ENCODE results near the gene FLT1. TPM values are rescaled to one million over a fixed set of nuclear protein-coding genes. Genes with fewer than 3 reads are reported as not detected.

FLT1 gene
- total RNA-seq, 2 experiments from 2014 or later = 1.6 to 2.5 TPM

DNA sequence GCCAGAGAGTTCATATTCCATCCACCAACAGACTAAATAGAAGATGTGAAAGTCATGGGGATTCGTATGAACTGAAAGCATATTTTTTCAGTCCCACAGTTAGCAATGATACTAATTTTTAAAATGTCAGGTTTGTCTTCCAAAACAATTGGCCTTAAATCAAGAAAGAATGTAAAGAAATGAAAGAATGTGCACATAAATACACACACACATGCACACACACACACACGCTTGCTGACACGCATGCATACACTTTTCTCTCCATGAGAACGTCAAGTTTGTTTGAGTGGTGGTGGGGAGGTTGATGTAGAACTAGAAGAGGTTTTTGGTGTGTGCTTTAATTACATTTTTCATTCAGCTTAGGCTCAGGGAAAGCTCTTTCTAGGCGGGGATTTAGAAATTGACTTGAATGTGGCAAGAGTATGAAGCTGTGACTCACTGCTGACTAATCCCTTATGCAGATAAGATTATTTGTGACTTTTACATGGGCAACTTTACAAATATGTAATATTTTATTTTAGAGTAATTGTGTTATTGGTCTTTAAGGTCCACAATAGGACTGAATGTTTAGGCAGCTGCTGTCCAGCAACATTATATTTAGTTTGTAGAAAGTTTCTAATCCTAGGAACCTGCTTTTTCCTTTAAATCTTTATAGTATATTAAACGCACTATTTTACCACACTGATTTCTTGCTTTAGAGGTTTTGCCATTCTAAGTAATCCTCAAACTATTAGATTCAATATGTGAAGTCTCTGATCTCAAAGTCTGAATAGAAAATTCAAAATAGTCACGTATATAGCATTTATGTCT, 18.8 kb downstream of the FLT1 start:
- no peaks in the 10 kb centered on the region for H3K36me3 ChIP-seq (ENCODE audit: insufficient read depth, low read length)
- no peaks in the 10 kb centered on the region for H3K79me2 ChIP-seq (ENCODE audit: insufficient read depth, low read depth, low read length)
- H3K27ac ChIP-seq (ENCODE audit: low read depth, low read length, poor library complexity, severe bottlenecking) = no peak overlapping the region
- no peaks in the 10 kb centered on the region for H3K9me3 ChIP-seq (ENCODE audit: low read length)
- BruUV-seq (replicated peaks) = no TSS peak
- TF ChIP-seq, protein P1, sequence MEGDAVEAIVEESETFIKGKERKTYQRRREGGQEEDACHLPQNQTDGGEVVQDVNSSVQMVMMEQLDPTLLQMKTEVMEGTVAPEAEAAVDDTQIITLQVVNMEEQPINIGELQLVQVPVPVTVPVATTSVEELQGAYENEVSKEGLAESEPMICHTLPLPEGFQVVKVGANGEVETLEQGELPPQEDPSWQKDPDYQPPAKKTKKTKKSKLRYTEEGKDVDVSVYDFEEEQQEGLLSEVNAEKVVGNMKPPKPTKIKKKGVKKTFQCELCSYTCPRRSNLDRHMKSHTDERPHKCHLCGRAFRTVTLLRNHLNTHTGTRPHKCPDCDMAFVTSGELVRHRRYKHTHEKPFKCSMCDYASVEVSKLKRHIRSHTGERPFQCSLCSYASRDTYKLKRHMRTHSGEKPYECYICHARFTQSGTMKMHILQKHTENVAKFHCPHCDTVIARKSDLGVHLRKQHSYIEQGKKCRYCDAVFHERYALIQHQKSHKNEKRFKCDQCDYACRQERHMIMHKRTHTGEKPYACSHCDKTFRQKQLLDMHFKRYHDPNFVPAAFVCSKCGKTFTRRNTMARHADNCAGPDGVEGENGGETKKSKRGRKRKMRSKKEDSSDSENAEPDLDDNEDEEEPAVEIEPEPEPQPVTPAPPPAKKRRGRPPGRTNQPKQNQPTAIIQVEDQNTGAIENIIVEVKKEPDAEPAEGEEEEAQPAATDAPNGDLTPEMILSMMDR (conservative IDR thresholded peaks at IDR 0.05; ENCODE audit: low read length) = no peak
- TF ChIP-seq EZH2phosphoT487 (IDR thresholded peaks at IDR 0.05; ENCODE audit: borderline replicate concordance, low read depth, low read length) = no peak
- intact Hi-C loops (cut with micrococcal nuclease; ENCODE audit: unreplicated experiment) = no loop called here
- no peak overlapping the region for H3K4me3 ChIP-seq (ENCODE audit: low read depth, low read length, poor library complexity, severe bottlenecking)
- DNase-seq (ENCODE audit: low spot score) = no peak
- no peak overlapping the region for H2AFZ ChIP-seq (ENCODE audit: low read length)
- ChIA-PET POLR2A (interaction anchor here (0.7 to 2.1 kb wide), 4 partner anchors 15 to 29 kb away, joined by 3 to 6 read pairs (median 4); no protein-coding TSS in a partner anchor), CTCF (ENCODE audit: unreplicated experiment) (interaction anchor here (0.6 kb wide), 1 partner anchor 354 kb away, joined by 3 read pairs; no protein-coding TSS in a partner anchor)
- no peaks in the 10 kb centered on the region for H3K9me2 ChIP-seq (ENCODE audit: insufficient read depth, low read length)
- no peak overlapping the region for H3K4me2 ChIP-seq (ENCODE audit: low read length)
- H3K4me1 ChIP-seq (ENCODE audit: insufficient read depth, low read length, poor library complexity, severe bottlenecking) = no peaks in the 10 kb centered on the region
- H4K20me1 ChIP-seq (ENCODE audit: insufficient read depth, low read length) = no peaks in the 10 kb centered on the region

DNA sequence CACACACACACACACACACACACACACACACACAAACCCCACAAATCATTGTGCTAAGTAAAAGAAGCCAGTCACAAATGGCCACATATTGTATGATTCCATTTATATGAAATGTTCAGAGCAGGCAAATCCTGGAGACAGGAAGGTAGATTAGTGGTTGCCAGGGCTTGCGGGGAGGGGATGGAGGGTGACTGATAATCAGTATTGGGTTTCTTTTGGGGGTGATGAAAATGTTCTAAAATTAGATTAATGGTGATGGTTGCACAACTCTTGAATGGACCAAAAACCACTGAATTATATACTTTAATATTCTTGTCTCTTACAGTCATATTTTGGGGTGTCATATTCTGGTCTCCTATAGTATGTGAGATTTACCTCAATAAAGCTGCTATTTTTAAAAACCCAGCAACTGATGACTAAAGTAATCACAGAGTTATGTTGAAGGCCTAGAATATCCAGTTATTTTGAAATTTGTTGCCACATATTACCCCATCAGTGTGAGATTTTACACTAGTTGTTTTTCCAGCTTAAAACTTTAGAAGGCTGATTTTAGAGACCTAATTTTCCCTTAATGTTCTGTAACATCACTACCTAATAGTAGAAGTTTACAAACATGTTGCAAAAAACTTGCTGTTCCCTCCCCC, 20.3 kb downstream of the FLT1 start:
- H2AFZ ChIP-seq (ENCODE audit: low read length) = no peak overlapping the region
- no peaks in the 10 kb centered on the region for H3K79me2 ChIP-seq (ENCODE audit: insufficient read depth, low read depth, low read length)
- H4K20me1 ChIP-seq (ENCODE audit: insufficient read depth, low read length) = no peaks in the 10 kb centered on the region
- ChIA-PET POLR2A (interaction anchor here (0.7 to 1.4 kb wide), 3 partner anchors 20 to 114 kb away, joined by 3 to 4 read pairs (median 3); no protein-coding TSS in a partner anchor), CTCF (ENCODE audit: unreplicated experiment) (no interaction called here)
- no TSS peak for BruUV-seq (replicated peaks)
- no peak overlapping the region for H3K4me3 ChIP-seq (ENCODE audit: low read depth, low read length, poor library complexity, severe bottlenecking)
- no peak overlapping the region for H3K27ac ChIP-seq (ENCODE audit: low read depth, low read length, poor library complexity, severe bottlenecking)
- H3K36me3 ChIP-seq (ENCODE audit: insufficient read depth, low read length) = no peaks in the 10 kb centered on the region
- no peak for DNase-seq (ENCODE audit: low spot score)
- H3K4me1 ChIP-seq (ENCODE audit: insufficient read depth, low read length, poor library complexity, severe bottlenecking) = no peaks in the 10 kb centered on the region
- H3K9me2 ChIP-seq (ENCODE audit: insufficient read depth, low read length) = no peaks in the 10 kb centered on the region
- intact Hi-C loops (cut with micrococcal nuclease; ENCODE audit: unreplicated experiment) = no loop called here
- no peaks in the 10 kb centered on the region for H3K9me3 ChIP-seq (ENCODE audit: low read length)
- H3K4me2 ChIP-seq (ENCODE audit: low read length) = no peak overlapping the region
- TF ChIP-seq, protein P1 (conservative IDR thresholded peaks at IDR 0.05; ENCODE audit: low read length) = no peak
- TF ChIP-seq EZH2phosphoT487 (IDR thresholded peaks at IDR 0.05; ENCODE audit: borderline replicate concordance, low read depth, low read length) = no peak

Measured in OCI-LY7 (cell line).